HCT116 (cell line): ENCODE measurements around the gene TMEM151A. TPM values are rescaled to one million over a fixed set of nuclear protein-coding genes. Genes with fewer than 3 reads are reported as not detected.

Experiments used
- ATAC-seq: fragments of 200-7000 bp; cut with Tn5 transposase; 2 replicates; pipeline ENCODE4 v1.9.1; 2020; ENCODE audit warnings: mild to moderate bottlenecking, moderate library complexity
- BruUV-seq: library from RNA; stranded (reverse); fragments of 400-500 nt; replicated peaks from 2 replicates; lab custom pipeline; 2021; lab: Mats Ljungman, UMichigan
- CTCF ChIA-PET: fragments of 300-600 bp; sonication (Branson Sonifier 250); formaldehyde crosslinking; loops from one replicate; lab custom pipeline; 2021; ENCODE audit warnings: antibody characterized with exemption; lab: Charles Lee
- POLR2A ChIA-PET: fragments of 300-600, 350-600 bp; sonication (Branson Sonifier 250); formaldehyde crosslinking; loops from one replicate; lab custom pipeline; 2021; ENCODE audit warnings: antibody characterized with exemption; lab: Charles Lee
- RAD21 ChIA-PET, 2 experiments: fragments of 300-600 bp; sonication (Branson Sonifier 250); formaldehyde crosslinking; loops; one replicate each; lab custom pipeline; 2023; ENCODE audit warnings: low total read pairs in 2 of 2; ENCODE audit not compliant: uncharacterized antibody in 2 of 2, unreplicated experiment in 2 of 2, low non-redundant PET in 1 of 2; lab: Charles Lee
- DNase-seq: peaks from one replicate; pipeline ENCODE4 v3.0.0-alpha.2; 2010; ENCODE audit warnings: low read depth, low spot score
- H2AFZ ChIP-seq: fragments of 200-600 bp; shearing (Covaris generic), sonication (generic); 2 replicates; pipeline ENCODE4 v1.6.1; 2017; ENCODE audit warnings: low read depth, mixed run types, mixed read lengths, antibody characterized with exemption, low read length; ENCODE audit not compliant: poor library complexity, severe bottlenecking
- H3K27ac ChIP-seq: 2 replicates; pipeline ENCODE4 v1.5.1; 2012; ENCODE audit warnings: low read depth, low read length
- H3K27me3 ChIP-seq: fragments of 200-600 bp; sonication (generic); 2 replicates; pipeline ENCODE4 v1.6.1; 2016; ENCODE audit warnings: mixed run types, low read length, mixed read lengths; ENCODE audit not compliant: insufficient read depth
- H3K36me3 ChIP-seq, 2 experiments: fragments of 200-500 bp in 1 of 2; fragments of 200-600 bp in 1 of 2; sonication (Bioruptor generic) in 1 of 2; sonication (generic) in 1 of 2; 2 replicates each; pipeline versions ENCODE4 v1.5.1 to v1.6.1; 2014 to 2016; ENCODE audit warnings: low read length in 2 of 2, inconsistent platforms in 1 of 2, mixed read lengths in 1 of 2, mixed run types in 1 of 2; ENCODE audit not compliant: insufficient read depth in 2 of 2, control insufficient read depth in 1 of 2
- H3K4me1 ChIP-seq, 2 experiments: fragments of 200-600 bp in 1 of 2; sonication (generic) in 1 of 2; 2 replicates each; pipeline versions ENCODE4 v1.5.1 to v1.6.1; 2012 to 2017; ENCODE audit warnings: low read length in 2 of 2, inconsistent platforms in 1 of 2, mild to moderate bottlenecking in 1 of 2, mixed read lengths in 1 of 2, mixed run types in 1 of 2, moderate library complexity in 1 of 2; ENCODE audit not compliant: insufficient read depth in 2 of 2, control insufficient read depth in 1 of 2
- H3K4me2 ChIP-seq: fragments of 200-600 bp; sonication (generic); 2 replicates; pipeline ENCODE4 v1.6.1; 2017; ENCODE audit warnings: mixed run types, low read length, mixed read lengths
- H3K4me3 ChIP-seq, 2 experiments: fragments of 200-600 bp in 1 of 2; sonication (generic) in 1 of 2; replicated peaks in 1 of 2; 2 replicates each; pipeline ENCODE4 v1.5.1; 2011 to 2016; ENCODE audit warnings: low read length in 2 of 2, control low read depth in 1 of 2, low read depth in 1 of 2, mild to moderate bottlenecking in 1 of 2, mixed read lengths in 1 of 2, mixed run types in 1 of 2
- H3K79me2 ChIP-seq: fragments of 200-600 bp; sonication (generic); 2 replicates; pipeline ENCODE4 v1.6.1; 2017; ENCODE audit warnings: mild to moderate bottlenecking, mixed run types, low read length, moderate library complexity, mixed read lengths; ENCODE audit not compliant: insufficient read depth
- H3K9ac ChIP-seq: fragments of 200-600 bp; sonication (generic); 2 replicates; pipeline ENCODE4 v1.6.1; 2016; ENCODE audit warnings: low read length, mixed read lengths
- H3K9me2 ChIP-seq: fragments of 200-600 bp; sonication (generic), shearing (Covaris generic); 2 replicates; pipeline ENCODE4 v1.6.1; 2017; ENCODE audit warnings: mixed run types, mild to moderate bottlenecking, moderate library complexity; ENCODE audit not compliant: insufficient read depth
- H3K9me3 ChIP-seq, 2 experiments: fragments of 200-500 bp in 1 of 2; fragments of 200-600 bp in 1 of 2; sonication (Bioruptor generic) in 1 of 2; sonication (generic) in 1 of 2; 2 replicates each; pipeline ENCODE4 v1.6.1; 2014 to 2017; ENCODE audit warnings: low read length in 2 of 2, mixed read lengths in 2 of 2, inconsistent platforms in 1 of 2, low read depth in 1 of 2, mild to moderate bottlenecking in 1 of 2, mixed run types in 1 of 2, moderate library complexity in 1 of 2; ENCODE audit not compliant: control insufficient read depth in 1 of 2, insufficient read depth in 1 of 2
- H4K20me1 ChIP-seq: fragments of 200-600 bp; sonication (generic), shearing (Covaris generic); 2 replicates; pipeline ENCODE4 v1.6.1; 2017; ENCODE audit warnings: mixed run types, mild to moderate bottlenecking, moderate library complexity; ENCODE audit not compliant: insufficient read depth
- CBX3 ChIP-seq: IDR thresholded peaks from 2 replicates; pipeline ENCODE4 v1.6.1; 2012; ENCODE audit warnings: low read depth
- ELF1 ChIP-seq: IDR thresholded peaks from 2 replicates; pipeline ENCODE4 v1.6.1; 2012; ENCODE audit warnings: low read depth, borderline replicate concordance
- EZH2phosphoT487 ChIP-seq: fragments of 200-600 bp; IDR thresholded peaks from 2 replicates; pipeline ENCODE4 v1.6.1; 2018; ENCODE audit warnings: antibody characterized with exemption, borderline replicate concordance
- FOSL1 ChIP-seq: IDR thresholded peaks from 2 replicates; pipeline ENCODE4 v1.6.1; 2012; ENCODE audit warnings: low read depth
- JUND ChIP-seq: IDR thresholded peaks from 2 replicates; pipeline ENCODE4 v1.6.1; 2012
- RAD21 ChIP-seq: IDR thresholded peaks from 2 replicates; pipeline ENCODE4 v1.6.1; 2012; ENCODE audit warnings: low read depth, mild to moderate bottlenecking
- SIN3A ChIP-seq: IDR thresholded peaks from 2 replicates; pipeline ENCODE4 v1.6.1; 2012; ENCODE audit warnings: low read depth
- SP1 ChIP-seq: IDR thresholded peaks from 2 replicates; pipeline ENCODE4 v1.6.1; 2012; ENCODE audit warnings: low read depth
- SRF ChIP-seq: IDR thresholded peaks from 2 replicates; pipeline ENCODE4 v1.6.1; 2012; ENCODE audit warnings: low read depth
- TCF7L2 ChIP-seq: IDR thresholded peaks from 2 replicates; pipeline ENCODE4 v1.7.0; 2011; ENCODE audit warnings: borderline replicate concordance, inconsistent platforms; ENCODE audit not compliant: insufficient read depth, insufficient read length; ENCODE audit errors: extremely low read depth
- YY1 ChIP-seq: IDR thresholded peaks from 2 replicates; pipeline ENCODE4 v1.6.1; 2011; ENCODE audit warnings: low read length, low read depth, moderate library complexity, mild to moderate bottlenecking; ENCODE audit not compliant: insufficient replicate concordance; ENCODE audit errors: extremely low read depth
- ZBTB33 ChIP-seq: IDR thresholded peaks from 2 replicates; pipeline ENCODE4 v1.6.1; 2011; ENCODE audit warnings: mild to moderate bottlenecking, low read length, moderate library complexity; ENCODE audit not compliant: insufficient replicate concordance; ENCODE audit errors: extremely low read depth
- ZFX ChIP-seq: fragments of 450-650 bp; IDR thresholded peaks from 2 replicates; pipeline ENCODE4 v1.6.1; 2017
- intact Hi-C: fragments of 100-400 bp; cut with micrococcal nuclease; formaldehyde crosslinking; loops from 2 replicates; pipeline ENCODE4 v1.10.0; 2022
- total RNA-seq: library from RNA; stranded (reverse); gene quantifications from one replicate; pipeline ENCODE4 v1.2.1, GENCODE V29; 2021; ENCODE audit not compliant: unreplicated experiment
- TF ChIP-seq, protein P1 (sequence below): IDR thresholded peaks from 2 replicates; pipeline ENCODE4 v1.6.1; 2012
- TF ChIP-seq, protein P2 (sequence below), 3 experiments: fragments of 200-600 bp in 1 of 3; sonication (generic) in 1 of 3; IDR thresholded peaks in 2 of 3; conservative IDR thresholded peaks in 1 of 3; 2 replicates each; pipeline ENCODE4 v1.5.1; 2012 to 2017; ENCODE audit warnings: low read depth in 2 of 3, low read length in 2 of 3, antibody characterized with exemption in 1 of 3, borderline replicate concordance in 1 of 3, control low read depth in 1 of 3, mild to moderate bottlenecking in 1 of 3, mixed read lengths in 1 of 3, mixed run types in 1 of 3, moderate library complexity in 1 of 3; ENCODE audit not compliant: insufficient read depth in 1 of 3

TMEM151A gene
- total RNA-seq, 1 experiment from 2014 or later = 5.9 TPM

- ChIA-PET POLR2A (no interaction called here), RAD21 (no interaction called here)
- Histone ChIP-seq H3K9me2 (no peaks in the 10 kb centered on the region), H3K4me2 (no peak overlapping the region), H3K9ac (no peak overlapping the region), H3K9me3 (no peaks in the 10 kb centered on the region), H2AFZ (no peak overlapping the region), H3K4me3 (no peak overlapping the region), H3K36me3 (no peaks in the 10 kb centered on the region), H3K27ac (no peak overlapping the region)
- no peak for ATAC-seq
- intact Hi-C loops = no loop called here
- no peak for DNase-seq
- TF ChIP-seq ELF1 (no peak), YY1 (no peak), SIN3A (no peak), EZH2phosphoT487 (no peak), TCF7L2 (no peak), ZBTB33 (no peak), SRF (no peak), SP1 (no peak)
- TF ChIP-seq, all 23 proteins: peak for 0
- Histone ChIP-seq H3K4me1 (no peaks in the 10 kb centered on the region), H4K20me1 (no peaks in the 10 kb centered on the region), H3K79me2 (no peaks in the 10 kb centered on the region), H3K27me3 (no peaks in the 10 kb centered on the region)
- CTCF ChIA-PET = interaction anchor here (1.5 to 1.6 kb wide), 2 partner anchors 16 to 25 kb away, joined by 3 to 4 read pairs; no protein-coding TSS in a partner anchor
- BruUV-seq = no TSS peak
Measured at GRCh38 chr11:66247801-66248200, 43.9 kb upstream of the TMEM151A start.

GRCh38 chr11:66248903-66249302, 42.8 kb upstream of the TMEM151A start:
- no peaks in the 10 kb centered on the region for H3K27me3 ChIP-seq
- CTCF ChIA-PET = no interaction called here
- RAD21 ChIA-PET = no interaction called here
- no peak overlapping the region for H3K9ac ChIP-seq
- H3K36me3 ChIP-seq = no peaks in the 10 kb centered on the region
- H3K9me2 ChIP-seq = no peaks in the 10 kb centered on the region
- H3K27ac ChIP-seq = no peak overlapping the region
- DNase-seq (no peak), ATAC-seq (no peak)
- no TSS peak for BruUV-seq
- no peaks in the 10 kb centered on the region for H3K4me1 ChIP-seq
- intact Hi-C loops = no loop called here
- H2AFZ ChIP-seq = no peak overlapping the region
- no peak overlapping the region for H3K4me3 ChIP-seq
- H4K20me1 ChIP-seq = no peaks in the 10 kb centered on the region
- POLR2A ChIA-PET = no interaction called here
- H3K4me2 ChIP-seq = no peak overlapping the region
- no peaks in the 10 kb centered on the region for H3K79me2 ChIP-seq
- no peaks in the 10 kb centered on the region for H3K9me3 ChIP-seq
- TF ChIP-seq JUND (no peak), FOSL1 (no peak), SIN3A (no peak), CBX3 (no peak), SRF (no peak), ZFX (no peak), RAD21 (no peak), ELF1 (no peak), ZBTB33 (no peak)
- TF ChIP-seq, protein P1, sequence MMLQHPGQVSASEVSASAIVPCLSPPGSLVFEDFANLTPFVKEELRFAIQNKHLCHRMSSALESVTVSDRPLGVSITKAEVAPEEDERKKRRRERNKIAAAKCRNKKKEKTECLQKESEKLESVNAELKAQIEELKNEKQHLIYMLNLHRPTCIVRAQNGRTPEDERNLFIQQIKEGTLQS = no peak
- TF ChIP-seq, protein P2, sequence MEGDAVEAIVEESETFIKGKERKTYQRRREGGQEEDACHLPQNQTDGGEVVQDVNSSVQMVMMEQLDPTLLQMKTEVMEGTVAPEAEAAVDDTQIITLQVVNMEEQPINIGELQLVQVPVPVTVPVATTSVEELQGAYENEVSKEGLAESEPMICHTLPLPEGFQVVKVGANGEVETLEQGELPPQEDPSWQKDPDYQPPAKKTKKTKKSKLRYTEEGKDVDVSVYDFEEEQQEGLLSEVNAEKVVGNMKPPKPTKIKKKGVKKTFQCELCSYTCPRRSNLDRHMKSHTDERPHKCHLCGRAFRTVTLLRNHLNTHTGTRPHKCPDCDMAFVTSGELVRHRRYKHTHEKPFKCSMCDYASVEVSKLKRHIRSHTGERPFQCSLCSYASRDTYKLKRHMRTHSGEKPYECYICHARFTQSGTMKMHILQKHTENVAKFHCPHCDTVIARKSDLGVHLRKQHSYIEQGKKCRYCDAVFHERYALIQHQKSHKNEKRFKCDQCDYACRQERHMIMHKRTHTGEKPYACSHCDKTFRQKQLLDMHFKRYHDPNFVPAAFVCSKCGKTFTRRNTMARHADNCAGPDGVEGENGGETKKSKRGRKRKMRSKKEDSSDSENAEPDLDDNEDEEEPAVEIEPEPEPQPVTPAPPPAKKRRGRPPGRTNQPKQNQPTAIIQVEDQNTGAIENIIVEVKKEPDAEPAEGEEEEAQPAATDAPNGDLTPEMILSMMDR (IDR thresholded peaks at IDR 0.05 in 2 of 3, conservative IDR thresholded peaks at IDR 0.05 in 1 of 3; ENCODE audit: borderline replicate concordance in 1 of 3, insufficient read depth in 1 of 3, low read depth in 2 of 3, low read length in 2 of 3) = no peak
